Liver (tissue), 9 donors: Measurements from ENCODE around the gene ACIN1. TPM values are rescaled to one million over a fixed set of nuclear protein-coding genes. Genes with fewer than 3 reads are reported as not detected.

Experiments used
- DNase-seq: peaks from one replicate; pipeline ENCODE4 v3.0.0-alpha.2; 2017; ENCODE audit warnings: low spot score
- H3K27ac ChIP-seq, 2 donors: one replicate each; pipeline ENCODE4 v1.7.0; 2013; ENCODE audit warnings: inconsistent platforms in 2 of 2, low read length in 2 of 2, control low read depth in 1 of 2, low read depth in 1 of 2, mild to moderate bottlenecking in 1 of 2
- H3K27me3 ChIP-seq, 4 donors: one replicate each; pipeline versions ENCODE4 v1.6.1 to v1.7.0; 2013; ENCODE audit warnings: low read length in 3 of 4, inconsistent platforms in 1 of 4, mild to moderate bottlenecking in 1 of 4, moderate library complexity in 1 of 4; ENCODE audit not compliant: control insufficient read depth in 4 of 4, insufficient read depth in 4 of 4
- H3K36me3 ChIP-seq, 4 donors: one replicate each; pipeline versions ENCODE4 v1.6.1 to v1.7.0; 2013; ENCODE audit warnings: low read length in 3 of 4, mild to moderate bottlenecking in 3 of 4, low read depth in 1 of 4, moderate library complexity in 1 of 4; ENCODE audit not compliant: control insufficient read depth in 4 of 4, insufficient read depth in 3 of 4
- H3K4me1 ChIP-seq, 4 donors: one replicate each; pipeline versions ENCODE4 v1.6.1 to v1.7.0; 2013; ENCODE audit warnings: low read length in 3 of 4, mild to moderate bottlenecking in 3 of 4, moderate library complexity in 1 of 4; ENCODE audit not compliant: control insufficient read depth in 4 of 4, insufficient read depth in 4 of 4
- H3K4me3 ChIP-seq, 3 donors: one replicate each; pipeline versions ENCODE4 v1.6.1 to v1.7.0; 2013; ENCODE audit warnings: low read length in 3 of 3, control low read depth in 1 of 3, low read depth in 1 of 3, mild to moderate bottlenecking in 1 of 3
- H3K9ac ChIP-seq, 2 donors: one replicate each; pipeline ENCODE4 v1.7.0; 2013; ENCODE audit warnings: low read length in 2 of 2, mild to moderate bottlenecking in 2 of 2, moderate library complexity in 2 of 2, control low read depth in 1 of 2, low read depth in 1 of 2
- H3K9me3 ChIP-seq, 4 donors: one replicate each; pipeline versions ENCODE4 v1.6.1 to v1.7.0; 2013; ENCODE audit warnings: low read length in 3 of 4; ENCODE audit not compliant: control insufficient read depth in 4 of 4
- FOXA1 ChIP-seq: IDR thresholded peaks from 2 replicates; pipeline ENCODE4 v1.6.1; 2016; ENCODE audit warnings: antibody characterized with exemption
- FOXA2 ChIP-seq: IDR thresholded peaks from 2 replicates; pipeline ENCODE4 v1.6.1; 2016; ENCODE audit warnings: antibody characterized with exemption
- GABPA ChIP-seq, 2 donors: IDR thresholded peaks in 1 of 2; conservative IDR thresholded peaks in 1 of 2; 2 replicates each; pipeline ENCODE4 v1.6.1; 2016; ENCODE audit warnings: antibody characterized with exemption in 2 of 2, mild to moderate bottlenecking in 1 of 2, moderate library complexity in 1 of 2
- HNF4A ChIP-seq, 2 donors: conservative IDR thresholded peaks; 2 replicates each; pipeline ENCODE4 v1.6.1; 2016; ENCODE audit warnings: antibody characterized with exemption in 2 of 2, mild to moderate bottlenecking in 2 of 2
- HNF4G ChIP-seq: IDR thresholded peaks from 2 replicates; pipeline ENCODE4 v1.6.1; 2016; ENCODE audit warnings: antibody characterized with exemption
- JUND ChIP-seq, 2 donors: IDR thresholded peaks; 2 replicates each; pipeline ENCODE4 v1.6.1; 2016; ENCODE audit warnings: antibody characterized with exemption in 2 of 2
- NR2F2 ChIP-seq: IDR thresholded peaks from 2 replicates; pipeline ENCODE4 v1.6.1; 2016; ENCODE audit warnings: antibody characterized with exemption
- RAD21 ChIP-seq, 2 donors: IDR thresholded peaks; 2 replicates each; pipeline ENCODE4 v1.6.1; 2016; ENCODE audit warnings: antibody characterized with exemption in 2 of 2, mild to moderate bottlenecking in 2 of 2
- RXRA ChIP-seq, 2 donors: IDR thresholded peaks; 2 replicates each; pipeline ENCODE4 v1.6.1; 2017 to 2018; ENCODE audit warnings: antibody characterized with exemption in 2 of 2, mild to moderate bottlenecking in 1 of 2
- SP1 ChIP-seq: IDR thresholded peaks from 2 replicates; pipeline ENCODE4 v1.6.1; 2018; ENCODE audit warnings: antibody characterized with exemption, mild to moderate bottlenecking
- YY1 ChIP-seq: IDR thresholded peaks from 2 replicates; pipeline ENCODE4 v1.6.1; 2016; ENCODE audit warnings: antibody characterized with exemption, mild to moderate bottlenecking
- WGBS: extraction: QIAGEN DNeasy Blood & Tissue Kit; methylation state at CpG from one replicate; pipeline ENCODE4 v1.1.7; 2013; 5-methylcytosine and 5-hydroxymethylcytosine counted together
- polyA plus RNA-seq, 2 donors: library from polyadenylated mRNA; stranded (reverse) in 1 of 2; unstranded in 1 of 2; fragments of 200-250 nt in 1 of 2; fragments of >200 nt in 1 of 2; fragmentation: Nextera tagmentation in 1 of 2; extraction: Ambion mirVana in 1 of 2; gene quantifications; one replicate each; pipeline versions ENCODE4 v1.2.1 to v1.2.3, GENCODE V29; 2013 to 2015
- total RNA-seq, 2 donors: library from RNA; depleted of rRNA; stranded (reverse); fragments of >200 nt; gene quantifications; one replicate each; pipeline ENCODE4 v1.2.3, GENCODE V29; 2014
- TF ChIP-seq, protein P1 (sequence below): IDR thresholded peaks from 2 replicates; pipeline ENCODE4 v1.6.1; 2016; ENCODE audit warnings: antibody characterized with exemption
- TF ChIP-seq, protein P2 (sequence below): IDR thresholded peaks from 2 replicates; pipeline ENCODE4 v1.6.1; 2016; ENCODE audit warnings: antibody characterized with exemption
- donor health status: healthy.
- donor health status: healthy.
- donor health status: healthy.
- donor health status: healthy.
- donor health status: healthy.

ACIN1 gene
- total and polyA plus RNA-seq, 4 donors: 8.1 to 50.6 (median 37.1) TPM

DNA sequence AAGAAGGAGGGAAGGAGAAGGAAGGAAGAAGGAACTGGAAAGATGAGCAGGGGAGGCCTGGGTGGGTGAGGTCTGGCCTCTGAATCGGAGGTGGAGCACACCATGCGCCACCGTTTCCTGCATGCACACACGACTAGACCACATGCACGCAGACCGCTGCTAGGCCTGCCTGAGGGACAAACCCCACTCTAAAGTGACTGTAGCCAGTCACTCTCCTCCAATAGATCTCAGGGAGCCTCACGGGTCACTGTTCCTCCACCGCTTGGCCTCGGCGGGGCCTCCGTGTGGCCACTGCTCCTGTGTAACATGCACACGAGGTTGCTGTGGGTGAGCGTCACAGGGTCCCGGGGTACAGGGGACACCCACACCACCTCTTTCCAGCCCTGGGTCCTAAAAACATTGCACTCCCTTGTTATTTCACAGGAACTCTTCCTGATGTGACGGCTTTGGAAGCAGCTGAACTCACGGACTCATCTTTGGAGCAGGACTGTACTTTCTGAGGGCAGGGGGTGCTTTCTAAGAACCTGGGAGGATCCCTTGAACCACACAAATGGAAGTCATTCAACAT lies 41.7 kb upstream of the ACIN1 start:
- DNase-seq: no peak
- Histone ChIP-seq H3K36me3 (peaks cover 0 to 2% (median 1%) of the 10 kb centered on the region in 4 donors), H3K4me1 (no peaks in the 10 kb centered on the region), H3K27me3 (no peaks in the 10 kb centered on the region), H3K27ac (no peak overlapping the region), H3K9ac (no peak overlapping the region), H3K9me3 (no peaks in the 10 kb centered on the region), H3K4me3 (no peak overlapping the region)
- WGBS: 87% methylated on average over 16 of the region's 16 CpGs
- TF ChIP-seq, protein P1, sequence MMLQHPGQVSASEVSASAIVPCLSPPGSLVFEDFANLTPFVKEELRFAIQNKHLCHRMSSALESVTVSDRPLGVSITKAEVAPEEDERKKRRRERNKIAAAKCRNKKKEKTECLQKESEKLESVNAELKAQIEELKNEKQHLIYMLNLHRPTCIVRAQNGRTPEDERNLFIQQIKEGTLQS: no peak
- TF ChIP-seq FOXA2 (no peak), JUND (IDR thresholded peaks at IDR 0.05) (no peak), RXRA (IDR thresholded peaks at IDR 0.05) (no peak), HNF4G (no peak), RAD21 (IDR thresholded peaks at IDR 0.05) (no peak)
- TF ChIP-seq, protein P2, sequence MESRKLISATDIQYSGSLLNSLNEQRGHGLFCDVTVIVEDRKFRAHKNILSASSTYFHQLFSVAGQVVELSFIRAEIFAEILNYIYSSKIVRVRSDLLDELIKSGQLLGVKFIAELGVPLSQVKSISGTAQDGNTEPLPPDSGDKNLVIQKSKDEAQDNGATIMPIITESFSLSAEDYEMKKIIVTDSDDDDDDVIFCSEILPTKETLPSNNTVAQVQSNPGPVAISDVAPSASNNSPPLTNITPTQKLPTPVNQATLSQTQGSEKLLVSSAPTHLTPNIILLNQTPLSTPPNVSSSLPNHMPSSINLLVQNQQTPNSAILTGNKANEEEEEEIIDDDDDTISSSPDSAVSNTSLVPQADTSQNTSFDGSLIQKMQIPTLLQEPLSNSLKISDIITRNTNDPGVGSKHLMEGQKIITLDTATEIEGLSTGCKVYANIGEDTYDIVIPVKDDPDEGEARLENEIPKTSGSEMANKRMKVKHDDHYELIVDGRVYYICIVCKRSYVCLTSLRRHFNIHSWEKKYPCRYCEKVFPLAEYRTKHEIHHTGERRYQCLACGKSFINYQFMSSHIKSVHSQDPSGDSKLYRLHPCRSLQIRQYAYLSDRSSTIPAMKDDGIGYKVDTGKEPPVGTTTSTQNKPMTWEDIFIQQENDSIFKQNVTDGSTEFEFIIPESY: no peak

DNA sequence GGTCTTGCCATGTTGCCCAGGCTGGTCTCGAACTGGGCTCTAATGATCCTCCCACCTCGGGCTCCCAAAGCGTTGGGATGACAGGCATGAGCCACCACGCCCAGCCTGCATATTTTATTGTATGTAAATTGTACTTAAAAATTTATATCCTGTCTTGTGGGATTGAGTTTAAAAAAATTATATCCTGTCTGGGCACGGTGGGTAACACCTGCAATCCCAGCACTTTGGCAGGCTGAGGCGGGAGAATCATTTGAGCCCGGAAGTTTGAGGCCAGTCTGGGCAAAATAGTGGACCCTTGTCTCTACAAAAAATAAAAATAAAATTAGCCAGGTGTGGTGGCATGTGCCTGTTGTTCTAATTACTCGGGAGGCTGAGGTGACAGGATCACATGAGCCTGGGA lies 38.0 kb upstream of the ACIN1 start:
- no peaks in the 10 kb centered on the region for H3K9me3 ChIP-seq
- no peak for DNase-seq
- H3K9ac ChIP-seq: no peak overlapping the region
- no peak overlapping the region for H3K4me3 ChIP-seq
- no peak for TF ChIP-seq GABPA (IDR thresholded peaks at IDR 0.05 in 1 of 2, conservative IDR thresholded peaks at IDR 0.05 in 1 of 2)
- TF ChIP-seq YY1: no peak
- no peak for TF ChIP-seq FOXA1
- no peak for TF ChIP-seq RAD21 (IDR thresholded peaks at IDR 0.05)
- no peak for TF ChIP-seq HNF4G
- no peak for TF ChIP-seq SP1
- TF ChIP-seq RXRA (IDR thresholded peaks at IDR 0.05): no peak
- no peak for TF ChIP-seq HNF4A (conservative IDR thresholded peaks at IDR 0.05)
- no peak for TF ChIP-seq JUND (IDR thresholded peaks at IDR 0.05)
- TF ChIP-seq NR2F2: no peak
- TF ChIP-seq, protein P2: no peak
- peaks cover 0 to 4% (median 0%) of the 10 kb centered on the region in 4 donors for H3K4me1 ChIP-seq
- no peak overlapping the region for H3K27ac ChIP-seq
- H3K27me3 ChIP-seq: no peaks in the 10 kb centered on the region
- no peaks in the 10 kb centered on the region for H3K36me3 ChIP-seq
- 82% methylated on average over 8 of the region's 8 CpGs for WGBS

DNA sequence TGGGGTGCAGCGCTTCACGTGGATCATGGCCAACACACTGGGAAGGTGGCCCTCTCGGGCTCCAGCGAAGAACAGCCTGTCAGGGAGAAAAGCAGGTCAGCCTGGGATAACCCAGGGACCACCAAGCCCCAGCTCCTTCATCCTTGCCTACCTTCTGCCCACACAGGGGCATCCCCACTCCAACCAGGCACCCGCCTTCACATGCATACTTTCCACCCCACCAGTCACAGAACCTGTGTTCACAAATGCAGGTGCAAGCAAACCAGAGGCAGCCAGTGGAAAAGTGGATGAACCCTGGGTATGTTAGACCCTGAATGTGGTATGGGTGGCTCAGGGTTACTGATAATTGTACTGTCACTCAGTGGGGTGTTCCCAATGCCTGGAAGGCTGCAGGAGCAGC lies 36.5 kb upstream of the ACIN1 start:
- 84% methylated on average over 5 of the region's 5 CpGs for WGBS
- Histone ChIP-seq H3K4me1 (peaks cover 0 to 4% (median 0%) of the 10 kb centered on the region in 4 donors), H3K27me3 (no peaks in the 10 kb centered on the region), H3K27ac (no peak overlapping the region), H3K9ac (no peak overlapping the region), H3K36me3 (no peaks in the 10 kb centered on the region), H3K9me3 (no peaks in the 10 kb centered on the region), H3K4me3 (no peak overlapping the region)
- no peak for TF ChIP-seq SP1
- no peak for TF ChIP-seq HNF4G
- no peak for TF ChIP-seq FOXA2
- no peak for TF ChIP-seq FOXA1
- no peak for DNase-seq
